Measurements from ENCODE around the gene DET1. TPM values are rescaled to one million over a fixed set of nuclear protein-coding genes. Genes with fewer than 3 reads are reported as not detected.

Gene DET1
- total RNA-seq, 1 donor from 2014 or later = 8.8 TPM

GRCh38 chr15:88487796-88488523 is 58.5 kb downstream of the DET1 start:
- peaks cover 4% of the 10 kb centered on the region for H3K27me3 Mint-ChIP-seq (ENCODE audit: unreplicated experiment)
- TF ChIP-seq CTCF (IDR thresholded peaks at IDR 0.05; ENCODE audit: partially characterized antibody, unreplicated experiment) = no peak

GRCh38 chr15:88487178-88487795 is 59.2 kb downstream of the DET1 start:
- TF ChIP-seq CTCF (IDR thresholded peaks at IDR 0.05; ENCODE audit: partially characterized antibody, unreplicated experiment) = no peak
- no peak for DNase-seq
- H3K4me1 Mint-ChIP-seq (ENCODE audit: low read depth, unreplicated experiment) = peaks cover 6% of the 10 kb centered on the region
- H3K9me3 Mint-ChIP-seq (ENCODE audit: unreplicated experiment) = peaks cover 3% of the 10 kb centered on the region
- no peaks in the 10 kb centered on the region for H3K36me3 Mint-ChIP-seq (ENCODE audit: unreplicated experiment)
- peaks cover 7% of the 10 kb centered on the region for H3K27me3 Mint-ChIP-seq (ENCODE audit: unreplicated experiment)
- no peak overlapping the region for H3K27ac Mint-ChIP-seq (ENCODE audit: unreplicated experiment)
- no peak overlapping the region for H3K4me3 Mint-ChIP-seq (ENCODE audit: unreplicated experiment)

More at GRCh38 chr15:88487796-88488523, 58.5 kb downstream of the DET1 start:
- Mint-ChIP-seq H3K27ac (ENCODE audit: unreplicated experiment) (no peak overlapping the region), H3K9me3 (ENCODE audit: unreplicated experiment) (peaks cover 3% of the 10 kb centered on the region), H3K4me1 (ENCODE audit: low read depth, unreplicated experiment) (peaks cover 6% of the 10 kb centered on the region), H3K4me3 (ENCODE audit: unreplicated experiment) (no peak overlapping the region), H3K36me3 (ENCODE audit: unreplicated experiment) (no peaks in the 10 kb centered on the region)
- DNase-seq = no peak

GRCh38 chr15:88484682-88485331 is 61.7 kb downstream of the DET1 start:
- no peaks in the 10 kb centered on the region for H3K36me3 Mint-ChIP-seq (ENCODE audit: unreplicated experiment)
- DNase-seq = no peak
- peaks cover 6% of the 10 kb centered on the region for H3K4me1 Mint-ChIP-seq (ENCODE audit: low read depth, unreplicated experiment)
- peaks cover 2% of the 10 kb centered on the region for H3K27me3 Mint-ChIP-seq (ENCODE audit: unreplicated experiment)
- peaks cover 3% of the 10 kb centered on the region for H3K9me3 Mint-ChIP-seq (ENCODE audit: unreplicated experiment)
- no peak overlapping the region for H3K4me3 Mint-ChIP-seq (ENCODE audit: unreplicated experiment)
- H3K27ac Mint-ChIP-seq (ENCODE audit: unreplicated experiment) = no peak overlapping the region
- no peak for TF ChIP-seq CTCF (IDR thresholded peaks at IDR 0.05; ENCODE audit: partially characterized antibody, unreplicated experiment)

- Mint-ChIP-seq H3K4me1 (ENCODE audit: low read depth, unreplicated experiment) (peaks cover 5% of the 10 kb centered on the region), H3K4me3 (ENCODE audit: unreplicated experiment) (no peak overlapping the region), H3K27me3 (ENCODE audit: unreplicated experiment) (peaks cover 2% of the 10 kb centered on the region), H3K36me3 (ENCODE audit: unreplicated experiment) (no peaks in the 10 kb centered on the region), H3K9me3 (ENCODE audit: unreplicated experiment) (peaks cover 3% of the 10 kb centered on the region), H3K27ac (ENCODE audit: unreplicated experiment) (no peak overlapping the region)
- no peak for TF ChIP-seq CTCF (IDR thresholded peaks at IDR 0.05; ENCODE audit: partially characterized antibody, unreplicated experiment)
- DNase-seq = no peak
Observed at GRCh38 chr15:88482263-88482662, 64.2 kb downstream of the DET1 start.

- DNase-seq = no peak
- Mint-ChIP-seq H3K9me3 (ENCODE audit: unreplicated experiment) (peaks cover 3% of the 10 kb centered on the region), H3K4me1 (ENCODE audit: low read depth, unreplicated experiment) (peaks cover 12% of the 10 kb centered on the region), H3K36me3 (ENCODE audit: unreplicated experiment) (no peaks in the 10 kb centered on the region), H3K27ac (ENCODE audit: unreplicated experiment) (no peak overlapping the region), H3K27me3 (ENCODE audit: unreplicated experiment) (peaks cover 2% of the 10 kb centered on the region), H3K4me3 (ENCODE audit: unreplicated experiment) (no peak overlapping the region)
- no peak for TF ChIP-seq CTCF (IDR thresholded peaks at IDR 0.05; ENCODE audit: partially characterized antibody, unreplicated experiment)
Observed at GRCh38 chr15:88480981-88481380, 65.5 kb downstream of the DET1 start.

Measured in glutamatergic neuron (in vitro differentiated cells).